ENCODE data around the gene CSF1R. TPM values are rescaled to one million over a fixed set of nuclear protein-coding genes. Genes with fewer than 3 reads are reported as not detected.

CSF1R gene
- polyA plus RNA-seq, 1 donor (not counting 4 experiments of a cell fraction or from before 2014, with no cell fraction given): not detected

DNA sequence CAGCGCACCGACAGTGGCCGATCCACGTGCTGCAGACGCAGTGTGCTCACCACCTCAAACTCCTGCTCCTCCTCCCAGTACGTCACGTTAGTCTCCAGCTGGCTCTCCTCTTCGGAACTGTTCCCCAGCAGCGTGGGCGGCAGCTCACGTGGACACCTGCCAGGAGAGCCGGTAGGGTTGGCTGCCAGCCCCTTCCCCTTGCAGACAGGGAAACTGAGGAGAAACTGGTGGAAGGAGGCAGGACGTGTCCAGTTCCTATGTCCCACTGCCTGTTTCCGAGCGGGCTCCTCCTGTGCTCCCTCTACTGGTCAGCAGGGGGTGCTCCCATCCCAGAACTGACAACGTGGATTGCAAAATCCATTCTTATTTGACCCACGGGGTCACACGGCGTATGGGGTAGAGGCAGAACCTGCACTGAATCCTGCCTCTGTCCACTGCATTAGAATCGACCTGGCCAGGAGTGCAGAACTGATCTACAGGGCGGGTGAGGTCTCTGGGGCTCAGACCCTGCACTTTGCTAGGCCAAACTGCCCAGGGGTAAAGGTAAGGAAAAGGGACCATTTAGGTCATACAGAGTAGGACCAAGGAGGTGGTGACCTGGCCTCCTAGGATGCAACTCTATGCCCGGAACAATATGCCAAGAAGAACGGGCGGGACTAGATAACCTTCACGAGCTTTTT is 43.6 kb upstream of the CSF1R start:
- Histone ChIP-seq H3K9ac (ENCODE audit: control insufficient read depth, extremely low read depth, insufficient read depth, low read length) (peak overlapping the region; percentile 59), H3K4me3 (ENCODE audit: control insufficient read depth in 2 of 3, extremely low read depth in 1 of 3, insufficient read depth in 2 of 3, low read depth in 1 of 3, low read length in 3 of 3) (peak overlapping the region in 1 of 3 experiments; percentile 41), H3K9me3 (ENCODE audit: control insufficient read depth, low read depth, low read length) (no peaks in the 10 kb centered on the region), H3K36me3 (ENCODE audit: control insufficient read depth in 2 of 2, extremely low read depth in 1 of 2, insufficient read depth in 2 of 2, low read length in 2 of 2) (no peaks in the 10 kb centered on the region), H4K20me1 (ENCODE audit: control insufficient read depth, extremely low read depth, insufficient read depth, low read length) (no peaks in the 10 kb centered on the region), H3K9me1 (ENCODE audit: control insufficient read depth, extremely low read depth, insufficient read depth, low read length) (no peaks in the 10 kb centered on the region), H3K4me1 (ENCODE audit: control insufficient read depth, extremely low read depth, insufficient read depth, low read length) (peaks cover 7% of the 10 kb centered on the region), H3K4me2 (ENCODE audit: control insufficient read depth, extremely low read depth, insufficient read depth, low read depth, low read length) (peak overlapping the region; percentile 86), H3K79me2 (ENCODE audit: control insufficient read depth, insufficient read depth, low read length) (no peaks in the 10 kb centered on the region), H3K27ac (ENCODE audit: control insufficient read depth, insufficient read depth, low read length) (no peak overlapping the region), H3K27me3 (ENCODE audit: control insufficient read depth, extremely low read depth, insufficient read depth, low read length) (peaks cover 2% of the 10 kb centered on the region), H2AFZ (ENCODE audit: control insufficient read depth, low read length) (peak overlapping the region; percentile 97)
- dilution Hi-C loops (cut with MboI; ENCODE audit: extremely low pct_ligation_motif_present, low sequenced_read_pairs): no loop called here
- FAIRE-seq (peak; percentile 52), DNase-seq (ENCODE audit: low read depth, low spot score) (no peak)
- TF ChIP-seq, protein P1, sequence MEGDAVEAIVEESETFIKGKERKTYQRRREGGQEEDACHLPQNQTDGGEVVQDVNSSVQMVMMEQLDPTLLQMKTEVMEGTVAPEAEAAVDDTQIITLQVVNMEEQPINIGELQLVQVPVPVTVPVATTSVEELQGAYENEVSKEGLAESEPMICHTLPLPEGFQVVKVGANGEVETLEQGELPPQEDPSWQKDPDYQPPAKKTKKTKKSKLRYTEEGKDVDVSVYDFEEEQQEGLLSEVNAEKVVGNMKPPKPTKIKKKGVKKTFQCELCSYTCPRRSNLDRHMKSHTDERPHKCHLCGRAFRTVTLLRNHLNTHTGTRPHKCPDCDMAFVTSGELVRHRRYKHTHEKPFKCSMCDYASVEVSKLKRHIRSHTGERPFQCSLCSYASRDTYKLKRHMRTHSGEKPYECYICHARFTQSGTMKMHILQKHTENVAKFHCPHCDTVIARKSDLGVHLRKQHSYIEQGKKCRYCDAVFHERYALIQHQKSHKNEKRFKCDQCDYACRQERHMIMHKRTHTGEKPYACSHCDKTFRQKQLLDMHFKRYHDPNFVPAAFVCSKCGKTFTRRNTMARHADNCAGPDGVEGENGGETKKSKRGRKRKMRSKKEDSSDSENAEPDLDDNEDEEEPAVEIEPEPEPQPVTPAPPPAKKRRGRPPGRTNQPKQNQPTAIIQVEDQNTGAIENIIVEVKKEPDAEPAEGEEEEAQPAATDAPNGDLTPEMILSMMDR (optimal IDR thresholded peaks at IDR 0.05 in 1 of 3, IDR thresholded peaks at IDR 0.05 in 1 of 3, conservative IDR thresholded peaks at IDR 0.05 in 1 of 3; ENCODE audit: extremely low read depth in 1 of 3, insufficient read depth in 2 of 3, low read length in 3 of 3): peak in 2 of 3 experiments; percentile 94 to 99
- TF ChIP-seq EZH2 (IDR thresholded peaks at IDR 0.05; ENCODE audit: low read length): no peak

DNA sequence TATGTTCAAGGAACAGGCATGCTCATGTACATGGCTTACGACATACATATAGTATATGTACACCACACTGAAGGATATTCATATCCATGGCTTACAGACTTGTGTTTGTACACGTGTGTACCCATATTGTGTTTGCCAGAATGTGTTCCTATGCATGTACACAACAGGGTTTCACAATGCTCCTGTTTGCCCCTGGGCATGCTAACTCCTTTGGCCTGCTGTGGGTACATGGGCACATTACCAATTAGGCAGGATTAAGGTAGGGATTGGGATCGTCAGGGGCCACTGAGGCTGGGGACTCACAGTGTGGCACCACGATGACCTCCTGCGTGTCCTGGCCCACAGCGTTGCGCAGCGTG is 43.1 kb upstream of the CSF1R start:
- Histone ChIP-seq H3K4me3 (ENCODE audit: control insufficient read depth in 2 of 3, extremely low read depth in 1 of 3, insufficient read depth in 2 of 3, low read depth in 1 of 3, low read length in 3 of 3) (no peak overlapping the region), H3K27ac (ENCODE audit: control insufficient read depth, insufficient read depth, low read length) (no peak overlapping the region), H3K4me2 (ENCODE audit: control insufficient read depth, extremely low read depth, insufficient read depth, low read depth, low read length) (peak overlapping the region; percentile 86), H3K9ac (ENCODE audit: control insufficient read depth, extremely low read depth, insufficient read depth, low read length) (peak overlapping the region; percentile 59), H3K4me1 (ENCODE audit: control insufficient read depth, extremely low read depth, insufficient read depth, low read length) (peaks cover 7% of the 10 kb centered on the region), H3K9me3 (ENCODE audit: control insufficient read depth, low read depth, low read length) (no peaks in the 10 kb centered on the region), H3K27me3 (ENCODE audit: control insufficient read depth, extremely low read depth, insufficient read depth, low read length) (peaks cover 1% of the 10 kb centered on the region), H3K36me3 (ENCODE audit: control insufficient read depth in 2 of 2, extremely low read depth in 1 of 2, insufficient read depth in 2 of 2, low read length in 2 of 2) (no peaks in the 10 kb centered on the region), H3K9me1 (ENCODE audit: control insufficient read depth, extremely low read depth, insufficient read depth, low read length) (no peaks in the 10 kb centered on the region), H4K20me1 (ENCODE audit: control insufficient read depth, extremely low read depth, insufficient read depth, low read length) (no peaks in the 10 kb centered on the region), H2AFZ (ENCODE audit: control insufficient read depth, low read length) (peak overlapping the region; percentile 97), H3K79me2 (ENCODE audit: control insufficient read depth, insufficient read depth, low read length) (no peaks in the 10 kb centered on the region)
- dilution Hi-C loops (cut with MboI; ENCODE audit: extremely low pct_ligation_motif_present, low sequenced_read_pairs): no loop called here
- TF ChIP-seq, protein P1 (optimal IDR thresholded peaks at IDR 0.05 in 1 of 3, IDR thresholded peaks at IDR 0.05 in 1 of 3, conservative IDR thresholded peaks at IDR 0.05 in 1 of 3; ENCODE audit: extremely low read depth in 1 of 3, insufficient read depth in 2 of 3, low read length in 3 of 3): no peak
- TF ChIP-seq EZH2 (IDR thresholded peaks at IDR 0.05; ENCODE audit: low read length): no peak
- FAIRE-seq: no peak
- DNase-seq (ENCODE audit: low read depth, low spot score): no peak
